ENCODE results near the gene PDSS2.

- TF ChIP-seq POLR2A (IDR thresholded peaks at IDR 0.05; ENCODE audit: low read length) (no peak), GATA1 (IDR thresholded peaks at IDR 0.05; ENCODE audit: low read depth, low read length) (no peak)
These were observed 224.4 kb downstream of the PDSS2 start for GRCh38 chr6:107235007-107235406.
